Measurements from ENCODE around the gene FAM3D.

- no peak for TF ChIP-seq CTCF (IDR thresholded peaks at IDR 0.05)
- no peak for TF ChIP-seq POLR2A (IDR thresholded peaks at IDR 0.05)
These were observed 8.9 kb downstream of the FAM3D start for GRCh38 chr3:58657571-58658141.
